Measurements from ENCODE around the gene LTB.
A peak's percentile ranks its signal among the peaks of the same experiment; 100 is the strongest.

The LTB gene

DNA sequence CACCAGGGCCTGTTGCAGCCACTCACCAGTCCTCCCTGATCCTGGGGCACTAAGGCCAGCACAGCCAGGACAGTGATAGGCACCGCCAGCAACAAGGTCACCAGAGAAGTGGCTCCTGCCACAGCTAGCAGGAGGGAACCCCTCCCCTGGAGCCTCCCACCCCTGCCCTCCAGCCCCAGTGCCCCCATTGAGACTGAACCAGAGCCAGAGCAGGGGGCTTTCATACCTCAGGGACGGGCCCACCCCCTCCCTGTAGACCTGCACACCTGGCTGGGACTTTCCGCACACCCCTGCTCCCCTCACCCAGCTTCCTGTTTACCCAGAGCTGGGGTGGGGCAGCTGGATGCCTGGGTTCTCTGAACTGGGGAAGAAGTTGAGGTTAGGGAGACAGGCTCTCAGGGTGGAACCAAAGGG, at the start of gene LTB:
Gene LTB, minus strand, starts transcription at position 195 of the 414 bp plus-strand sequence. Its CDS starts 7 bp downstream, at position 188.
- no peak for DNase-seq

DNA sequence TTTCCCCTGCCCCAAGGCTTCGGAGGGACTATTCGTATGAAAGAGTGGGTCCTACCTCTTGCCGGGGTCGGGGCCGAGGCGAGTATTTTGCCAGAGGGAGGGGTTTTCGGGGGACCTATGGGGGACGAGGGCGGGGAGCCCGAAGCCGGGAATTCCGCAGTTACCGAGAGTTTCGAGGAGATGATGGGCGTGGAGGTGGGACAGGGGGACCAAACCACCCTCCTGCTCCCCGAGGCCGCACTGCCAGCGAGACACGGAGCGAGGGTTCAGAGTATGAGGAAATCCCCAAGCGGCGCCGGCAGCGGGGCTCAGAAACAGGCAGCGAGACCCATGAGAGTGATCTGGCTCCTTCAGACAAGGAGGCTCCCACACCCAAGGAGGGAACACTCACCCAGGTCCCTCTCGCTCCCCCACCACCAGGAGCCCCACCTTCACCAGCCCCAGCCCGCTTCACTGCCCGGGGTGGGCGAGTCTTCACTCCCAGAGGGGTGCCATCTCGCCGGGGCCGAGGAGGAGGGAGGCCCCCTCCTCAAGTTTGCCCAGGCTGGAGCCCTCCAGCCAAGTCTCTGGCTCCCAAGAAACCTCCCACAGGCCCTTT, 49.6 kb upstream of the LTB start:
- no peak for DNase-seq

DNA sequence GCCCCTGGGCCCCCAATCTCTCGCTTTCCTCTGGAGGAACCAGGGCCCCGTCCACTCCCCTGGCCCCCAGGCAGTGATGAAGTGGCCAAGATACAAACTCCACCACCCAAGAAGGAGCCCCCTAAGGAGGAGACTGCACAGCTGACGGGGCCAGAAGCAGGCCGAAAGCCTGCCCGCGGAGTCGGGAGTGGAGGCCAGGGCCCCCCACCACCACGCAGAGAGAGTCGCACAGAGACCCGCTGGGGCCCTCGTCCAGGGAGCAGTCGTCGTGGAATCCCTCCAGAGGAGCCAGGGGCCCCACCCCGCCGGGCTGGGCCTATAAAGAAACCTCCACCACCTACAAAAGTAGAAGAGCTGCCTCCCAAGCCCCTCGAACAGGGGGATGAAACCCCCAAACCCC, 49.0 kb upstream of the LTB start:
- no peak for DNase-seq

- no peak for DNase-seq
Measured at GRCh38 chr6:31630177-31630934, 48.1 kb upstream of the LTB start.

GRCh38 chr6:31629014-31629413, 46.8 kb upstream of the LTB start:
- no peak for DNase-seq

GRCh38 chr6:31627690-31628287, 45.6 kb upstream of the LTB start:
- DNase-seq = no peak

DNA sequence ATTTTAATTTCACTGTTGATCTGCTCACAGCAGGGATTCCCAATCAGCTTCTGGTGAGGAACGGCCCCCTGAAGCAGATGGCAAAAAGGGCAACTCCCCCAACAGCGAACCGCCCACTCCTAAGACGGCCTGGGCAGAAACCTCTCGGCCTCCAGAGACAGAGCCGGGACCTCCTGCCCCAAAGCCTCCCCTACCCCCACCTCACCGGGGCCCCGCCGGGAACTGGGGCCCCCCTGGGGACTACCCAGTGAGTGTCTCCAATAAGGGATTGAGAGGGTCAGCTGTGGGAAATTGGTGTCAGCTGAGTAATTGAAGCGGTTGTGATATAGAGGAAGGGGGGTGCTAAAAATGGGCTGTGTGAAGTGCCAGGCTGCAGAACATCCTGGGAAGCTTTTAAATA, 44.7 kb upstream of the LTB start:
- DNase-seq = no peak

- DNase-seq = no peak
Measured at GRCh38 chr6:31624070-31624469, 41.8 kb upstream of the LTB start.

DNA sequence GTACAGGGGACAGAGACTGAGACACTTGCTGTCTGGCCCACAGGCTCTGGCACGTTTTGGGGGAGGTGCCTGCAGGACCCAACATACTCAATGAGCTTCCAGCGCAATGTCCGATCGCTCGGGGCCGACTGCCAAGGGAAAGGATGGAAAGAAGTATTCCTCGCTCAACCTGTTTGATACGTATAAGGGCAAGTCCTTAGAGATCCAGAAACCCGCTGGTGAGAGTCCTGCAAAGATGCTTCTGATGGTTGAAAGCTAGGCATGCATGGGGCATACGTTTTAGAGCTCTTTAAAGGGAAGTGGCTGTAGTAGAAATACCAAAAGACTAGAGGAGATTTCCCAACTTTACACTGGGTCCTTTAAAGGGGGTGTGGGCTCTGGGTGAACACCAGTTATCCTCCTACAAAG, 40.5 kb upstream of the LTB start:
- peak; percentile 67 for DNase-seq

- no peak for DNase-seq
Measured at GRCh38 chr6:31621991-31622390, 39.8 kb upstream of the LTB start.

GRCh38 chr6:31621320-31621939, 39.2 kb upstream of the LTB start:
- no peak for DNase-seq

GRCh38 chr6:31620586-31621319, 38.5 kb upstream of the LTB start, which contains the start of gene PRRC2A:
PRRC2A (plus strand) TSS chr6:31620715; CDS start chr6:31622790, 2,075 bp downstream.
- DNase-seq = peak; percentile 62

GRCh38 chr6:31619805-31620585, 37.8 kb upstream of the LTB start:
- DNase-seq = peak; percentile 99

GRCh38 chr6:31617010-31617409, 34.8 kb upstream of the LTB start:
- no peak for DNase-seq

DNA sequence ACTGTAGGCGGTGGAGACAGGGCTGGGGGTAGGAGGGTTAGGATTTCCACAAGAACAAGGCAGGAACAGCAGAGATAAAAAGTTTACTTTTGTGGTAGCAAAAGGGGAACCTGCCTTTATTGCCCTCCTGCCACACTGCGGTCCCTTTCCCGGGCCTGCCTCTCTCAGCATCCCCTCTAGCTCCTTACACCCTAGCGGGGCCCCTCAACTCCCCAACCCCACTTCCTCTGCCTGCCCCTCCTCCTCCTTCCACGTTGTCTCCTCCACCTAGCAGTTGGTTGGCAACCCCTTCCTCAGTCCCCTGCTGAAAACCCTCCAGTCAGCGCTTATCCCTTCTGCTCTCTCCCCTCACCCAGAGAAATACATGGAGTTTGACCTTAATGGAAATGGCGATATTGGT, 33.5 kb upstream of the LTB start:
- DNase-seq = peak; percentile 90

DNA sequence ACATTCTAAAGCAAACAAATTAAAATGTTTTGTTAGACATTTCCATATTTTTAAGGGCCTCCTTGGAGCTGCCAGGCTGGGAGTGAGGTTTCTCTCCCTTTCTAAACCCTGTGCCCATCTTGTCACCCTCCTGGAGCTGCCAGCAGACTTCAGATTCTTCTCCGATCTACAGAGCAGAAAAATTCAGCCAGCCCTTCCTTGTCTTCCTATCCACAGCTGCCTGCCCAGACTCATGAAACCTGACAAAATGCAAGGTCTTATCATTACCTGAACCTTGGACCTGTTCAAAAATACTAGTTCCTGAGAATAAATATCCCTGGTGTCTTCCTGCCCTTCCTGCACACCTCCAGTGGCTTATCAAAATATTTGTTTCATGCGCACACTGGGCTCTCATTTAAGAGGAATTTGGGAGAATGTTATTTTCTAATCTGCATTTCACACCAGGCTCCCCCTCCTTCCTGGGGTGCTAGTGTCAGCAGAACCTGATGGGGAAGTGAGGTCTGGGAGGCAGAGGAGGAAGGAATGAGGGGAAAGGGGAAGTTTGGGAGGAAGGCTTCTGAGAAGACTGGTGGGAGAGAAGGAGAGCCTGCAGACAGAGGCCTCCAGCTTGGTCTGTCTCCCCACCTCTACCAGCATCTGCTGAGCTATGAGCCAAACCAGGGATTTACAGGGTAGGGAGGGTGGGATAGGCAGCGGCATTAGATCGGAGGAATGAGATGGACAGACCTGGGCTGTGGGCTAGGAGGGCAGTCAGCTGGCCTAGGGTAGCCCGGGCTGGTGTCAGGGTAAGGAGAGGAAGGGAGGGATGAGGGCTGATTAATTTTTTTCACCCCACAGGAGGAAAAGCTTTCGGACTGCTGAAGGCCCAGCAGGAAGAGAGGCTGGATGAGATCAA, 32.7 kb upstream of the LTB start, which contains the start of gene AIF1:
Gene AIF1, plus strand, starts transcription at position 551 of the 895 bp plus-strand sequence. Its CDS starts 96 bp downstream, at position 647.
- peak; percentile 78 for DNase-seq

- peak; percentile 90 for DNase-seq
Measured at GRCh38 chr6:31614075-31614619, 31.9 kb upstream of the LTB start.

DNA sequence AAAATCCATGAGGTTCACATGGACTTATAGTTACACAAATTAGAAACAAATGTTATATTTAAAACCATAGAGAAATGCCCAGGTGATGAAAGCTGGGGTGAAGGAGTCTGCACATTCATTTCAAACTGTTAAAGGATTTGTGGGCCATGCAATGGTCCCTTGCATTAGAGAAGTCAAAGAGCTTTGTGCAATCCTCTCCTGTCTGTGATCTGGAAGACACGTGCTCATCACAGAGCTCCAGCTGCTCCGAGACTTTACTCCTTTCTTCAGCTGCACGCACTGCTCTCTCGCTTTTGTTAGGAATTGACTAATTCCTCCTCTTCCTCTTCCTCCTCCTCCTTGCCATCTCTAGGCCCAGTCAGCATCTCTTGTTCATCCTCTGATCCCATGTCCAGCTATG, 28.7 kb upstream of the LTB start:
- peak; percentile 38 for DNase-seq

DNA sequence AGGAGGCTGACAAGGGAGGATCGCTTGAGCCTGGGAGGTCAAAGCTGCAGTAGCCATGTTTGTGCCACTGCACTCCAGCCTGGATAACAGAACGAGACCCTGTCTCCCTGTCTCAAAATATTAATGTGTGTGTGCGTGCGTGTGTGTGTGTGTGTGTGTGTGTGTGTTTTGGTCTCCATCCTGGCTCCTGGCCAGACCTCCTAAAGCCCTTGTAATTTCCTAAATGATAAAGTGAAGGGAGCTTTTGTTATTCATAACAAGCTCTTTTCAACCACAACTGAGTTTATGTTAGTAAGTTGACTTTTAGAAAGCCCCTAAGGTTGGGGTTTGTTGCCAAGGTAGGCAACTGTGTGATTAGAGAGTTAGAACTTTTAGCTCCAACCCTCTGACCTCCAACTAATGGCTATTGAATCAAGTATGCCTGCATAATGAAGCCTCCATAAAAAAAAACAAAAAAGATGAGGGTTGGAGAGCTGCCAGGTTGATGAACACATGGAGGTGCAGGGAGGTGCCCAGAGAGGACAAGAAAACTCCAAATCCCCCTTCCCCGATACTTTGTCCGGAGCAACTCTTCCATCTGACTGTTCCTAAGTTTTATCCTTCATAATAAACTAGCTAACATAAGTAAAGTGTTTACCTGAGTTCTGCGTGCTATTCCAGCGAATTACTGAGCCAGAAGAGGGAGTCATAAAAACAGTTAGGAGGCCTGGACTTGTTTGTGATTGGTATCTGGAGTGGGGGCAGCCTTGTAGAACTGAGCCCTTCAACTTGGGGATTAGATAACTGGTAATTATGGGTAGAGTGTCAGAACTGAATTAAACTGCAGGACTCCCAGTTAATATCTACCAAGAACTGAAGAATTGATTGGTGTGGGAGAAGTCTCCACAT, 27.5 kb upstream of the LTB start:
- DNase-seq = no peak

DNA sequence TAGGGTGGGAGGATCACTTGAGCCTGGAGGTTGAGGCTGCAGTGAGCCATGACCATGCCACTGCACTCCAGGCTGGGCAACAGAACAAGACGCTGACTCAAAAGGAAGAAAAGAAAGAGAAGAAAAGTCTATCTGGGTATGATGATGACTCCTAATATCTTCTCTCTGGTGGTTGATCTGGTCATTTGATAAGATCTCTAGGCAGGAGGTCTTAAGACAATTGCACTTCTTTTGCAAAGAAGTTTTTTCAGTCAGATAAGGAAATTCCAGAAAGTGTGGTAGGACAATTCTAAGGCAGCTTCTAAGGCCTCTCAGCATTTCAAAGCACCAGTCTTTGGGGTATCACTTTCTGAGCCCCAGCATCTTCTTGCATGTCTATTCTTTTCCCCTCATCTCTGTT, 25.1 kb upstream of the LTB start:
- DNase-seq = no peak

All from MV-4-11 (cell line).